ENCODE measurements around the gene CEP104. TPM values are rescaled to one million over a fixed set of nuclear protein-coding genes. Genes with fewer than 3 reads are reported as not detected.

Gene CEP104
- total RNA-seq, 1 donor from 2014 or later, result 47.3 TPM

- no peaks in the 10 kb centered on the region for H3K27me3 ChIP-seq (ENCODE audit: control insufficient read depth, insufficient read depth, low read length)
- DNase-seq (ENCODE audit: low read depth), result no peak
- no peak overlapping the region for H3K4me3 ChIP-seq (ENCODE audit: low read depth, low read length)
- no peak for TF ChIP-seq CTCF (IDR thresholded peaks at IDR 0.05; ENCODE audit: insufficient read depth, low read length, poor library complexity, severe bottlenecking)
- no peaks in the 10 kb centered on the region for H3K36me3 ChIP-seq (ENCODE audit: control insufficient read depth, insufficient read depth, low read length)
Observed at GRCh38 chr1:3886106-3886670, 29.2 kb upstream of the CEP104 start.

- Histone ChIP-seq H3K4me3 (ENCODE audit: low read depth, low read length) (no peak overlapping the region), H3K27me3 (ENCODE audit: control insufficient read depth, insufficient read depth, low read length) (no peaks in the 10 kb centered on the region), H3K36me3 (ENCODE audit: control insufficient read depth, insufficient read depth, low read length) (no peaks in the 10 kb centered on the region)
- DNase-seq (ENCODE audit: low read depth), result no peak
- no peak for TF ChIP-seq CTCF (IDR thresholded peaks at IDR 0.05; ENCODE audit: insufficient read depth, low read length, poor library complexity, severe bottlenecking)
Observed at GRCh38 chr1:3885611-3886010, 28.6 kb upstream of the CEP104 start.

GRCh38 chr1:3884966-3885365 is 28.0 kb upstream of the CEP104 start:
- DNase-seq (ENCODE audit: low read depth), result no peak
- Histone ChIP-seq H3K4me3 (ENCODE audit: low read depth, low read length) (no peak overlapping the region), H3K27me3 (ENCODE audit: control insufficient read depth, insufficient read depth, low read length) (no peaks in the 10 kb centered on the region), H3K36me3 (ENCODE audit: control insufficient read depth, insufficient read depth, low read length) (no peaks in the 10 kb centered on the region)
- no peak for TF ChIP-seq CTCF (IDR thresholded peaks at IDR 0.05; ENCODE audit: insufficient read depth, low read length, poor library complexity, severe bottlenecking)

- no peak for DNase-seq (ENCODE audit: low read depth)
- H3K27me3 ChIP-seq (ENCODE audit: control insufficient read depth, insufficient read depth, low read length), result no peaks in the 10 kb centered on the region
- H3K4me3 ChIP-seq (ENCODE audit: low read depth, low read length), result no peak overlapping the region
- no peaks in the 10 kb centered on the region for H3K36me3 ChIP-seq (ENCODE audit: control insufficient read depth, insufficient read depth, low read length)
- no peak for TF ChIP-seq CTCF (IDR thresholded peaks at IDR 0.05; ENCODE audit: insufficient read depth, low read length, poor library complexity, severe bottlenecking)
Observed at GRCh38 chr1:3883194-3883925, 26.3 kb upstream of the CEP104 start.

DNA sequence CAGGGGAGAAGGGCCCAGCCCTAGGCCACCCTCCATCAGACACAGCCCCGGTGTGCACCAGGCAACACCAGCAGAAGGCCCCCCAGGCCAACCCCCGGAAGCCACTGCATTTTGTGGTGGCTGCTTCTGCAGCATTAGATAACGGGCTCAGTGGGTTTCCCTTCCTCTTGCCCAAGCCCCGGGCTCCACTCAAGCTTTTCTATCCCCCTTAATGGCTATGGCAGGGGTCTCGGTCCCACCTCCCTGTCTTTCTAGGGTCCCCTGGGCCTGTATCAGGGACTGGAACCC is 24.1 kb upstream of the CEP104 start:
- no peak for DNase-seq (ENCODE audit: low read depth)
- no peak overlapping the region for H3K4me3 ChIP-seq (ENCODE audit: low read depth, low read length)
- TF ChIP-seq CTCF (IDR thresholded peaks at IDR 0.05; ENCODE audit: insufficient read depth, low read length, poor library complexity, severe bottlenecking), result no peak
- no peaks in the 10 kb centered on the region for H3K27me3 ChIP-seq (ENCODE audit: control insufficient read depth, insufficient read depth, low read length)
- H3K36me3 ChIP-seq (ENCODE audit: control insufficient read depth, insufficient read depth, low read length), result no peaks in the 10 kb centered on the region
